Neuronal stem cell (in vitro differentiated cells): Measurements from ENCODE around the gene BCO2. TPM values are rescaled to one million over a fixed set of nuclear protein-coding genes. Genes with fewer than 3 reads are reported as not detected.

Experiments used
- DNase-seq: peaks from one replicate; pipeline ENCODE4 v3.0.0-alpha.2; 2013; ENCODE audit warnings: low spot score
- H2AFZ ChIP-seq: one replicate; pipeline ENCODE4 v1.6.1; 2013; ENCODE audit warnings: mild to moderate bottlenecking, low read length, inconsistent platforms
- H2AK5ac ChIP-seq: 2 replicates; pipeline ENCODE4 v1.6.1; 2013; ENCODE audit warnings: low read depth, mild to moderate bottlenecking, inconsistent platforms, low read length, moderate library complexity, mixed read lengths
- H2BK120ac ChIP-seq: 2 replicates; pipeline ENCODE4 v1.6.1; 2013; ENCODE audit warnings: low read depth, mild to moderate bottlenecking, inconsistent platforms, low read length, moderate library complexity, mixed read lengths
- H2BK12ac ChIP-seq: one replicate; pipeline ENCODE4 v1.6.1; 2013; ENCODE audit warnings: low read length, inconsistent platforms
- H2BK15ac ChIP-seq: 2 replicates; pipeline ENCODE4 v1.6.1; 2013; ENCODE audit warnings: mild to moderate bottlenecking, low read length, inconsistent platforms, mixed read lengths
- H2BK5ac ChIP-seq: one replicate; pipeline ENCODE4 v1.6.1; 2013; ENCODE audit warnings: inconsistent platforms, mild to moderate bottlenecking, low read length, moderate library complexity
- H3K14ac ChIP-seq: one replicate; pipeline ENCODE4 v1.6.1; 2013; ENCODE audit warnings: low read length, inconsistent platforms
- H3K18ac ChIP-seq: 2 replicates; pipeline ENCODE4 v1.6.1; 2013; ENCODE audit warnings: low read length, inconsistent platforms
- H3K23ac ChIP-seq: 2 replicates; pipeline ENCODE4 v1.6.1; 2013; ENCODE audit warnings: low read depth, mild to moderate bottlenecking, mixed read lengths, low read length, inconsistent platforms; ENCODE audit not compliant: poor library complexity
- H3K27ac ChIP-seq: replicated peaks from 3 replicates; pipeline ENCODE4 v1.5.1; 2013; ENCODE audit warnings: low read length, inconsistent platforms
- H3K27me3 ChIP-seq, 3 experiments: 2 replicates each; pipeline ENCODE4 v1.6.1; 2013; ENCODE audit warnings: low read length in 3 of 3, mild to moderate bottlenecking in 2 of 3, inconsistent platforms in 1 of 3, low read depth in 1 of 3, mixed read lengths in 1 of 3, moderate library complexity in 1 of 3; ENCODE audit not compliant: control insufficient read depth in 3 of 3, insufficient read depth in 3 of 3
- H3K36me3 ChIP-seq, 2 donors: replicated peaks in 1 of 2; 2 replicates each; pipeline ENCODE4 v1.6.1; 2013; ENCODE audit warnings: low read length in 2 of 2; ENCODE audit not compliant: control insufficient read depth in 2 of 2, insufficient read depth in 2 of 2
- H3K4ac ChIP-seq: 2 replicates; pipeline ENCODE4 v1.6.1; 2013; ENCODE audit warnings: inconsistent platforms, mild to moderate bottlenecking, low read length, moderate library complexity
- H3K4me1 ChIP-seq, 2 donors: 1 replicate in 1 of 2; 2 replicates in 1 of 2; pipeline ENCODE4 v1.6.1; 2013; ENCODE audit warnings: low read length in 2 of 2, low read depth in 1 of 2; ENCODE audit not compliant: control insufficient read depth in 2 of 2, insufficient read depth in 1 of 2
- H3K4me2 ChIP-seq: one replicate; pipeline ENCODE4 v1.6.1; 2013; ENCODE audit warnings: mild to moderate bottlenecking, low read length, inconsistent platforms; ENCODE audit not compliant: insufficient read depth, poor library complexity, severe bottlenecking
- H3K4me3 ChIP-seq, 2 donors: 2 replicates each; pipeline ENCODE4 v1.5.1; 2013; ENCODE audit warnings: low read length in 2 of 2, mild to moderate bottlenecking in 2 of 2, inconsistent platforms in 1 of 2, moderate library complexity in 1 of 2
- H3K79me1 ChIP-seq: one replicate; pipeline ENCODE4 v1.6.1; 2013; ENCODE audit warnings: low read depth, mild to moderate bottlenecking, inconsistent platforms, low read length, moderate library complexity
- H3K9ac ChIP-seq: one replicate; pipeline ENCODE4 v1.6.1; 2013; ENCODE audit warnings: mild to moderate bottlenecking, low read depth, low read length, inconsistent platforms; ENCODE audit not compliant: poor library complexity
- H3K9me3 ChIP-seq, 2 donors: replicated peaks in 1 of 2; 2 replicates each; pipeline versions ENCODE3 to v1.6.1; 2013; ENCODE audit warnings: low read length in 2 of 2, mild to moderate bottlenecking in 2 of 2, inconsistent platforms in 1 of 2, low read depth in 1 of 2, mixed read lengths in 1 of 2, moderate library complexity in 1 of 2; ENCODE audit not compliant: control insufficient read depth in 2 of 2, insufficient read depth in 1 of 2
- H4K8ac ChIP-seq: one replicate; pipeline ENCODE4 v1.6.1; 2013; ENCODE audit warnings: low read depth, mild to moderate bottlenecking, inconsistent platforms, low read length, moderate library complexity
- H4K91ac ChIP-seq: one replicate; pipeline ENCODE4 v1.6.1; 2013; ENCODE audit warnings: low read length, low read depth, mild to moderate bottlenecking, inconsistent platforms; ENCODE audit not compliant: poor library complexity
- WGBS, 2 donors: extraction: QIAGEN DNeasy Blood & Tissue Kit; methylation state at CpG; one replicate each; pipeline ENCODE4 v1.1.7; 2013; ENCODE audit warnings: missing lambda C conversion rate in 2 of 2, mixed read lengths in 1 of 2; ENCODE audit not compliant: insufficient read length in 2 of 2, insufficient replicate concordance in 1 of 2; ENCODE audit errors: extremely low coverage in 2 of 2; 5-methylcytosine and 5-hydroxymethylcytosine counted together
- polyA plus RNA-seq, 2 experiments: library from polyadenylated mRNA; stranded (reverse); fragments of 200-250 nt; gene quantifications; one replicate each; pipeline ENCODE4 v1.2.3, GENCODE V29; 2013

The BCO2 gene, protein sequence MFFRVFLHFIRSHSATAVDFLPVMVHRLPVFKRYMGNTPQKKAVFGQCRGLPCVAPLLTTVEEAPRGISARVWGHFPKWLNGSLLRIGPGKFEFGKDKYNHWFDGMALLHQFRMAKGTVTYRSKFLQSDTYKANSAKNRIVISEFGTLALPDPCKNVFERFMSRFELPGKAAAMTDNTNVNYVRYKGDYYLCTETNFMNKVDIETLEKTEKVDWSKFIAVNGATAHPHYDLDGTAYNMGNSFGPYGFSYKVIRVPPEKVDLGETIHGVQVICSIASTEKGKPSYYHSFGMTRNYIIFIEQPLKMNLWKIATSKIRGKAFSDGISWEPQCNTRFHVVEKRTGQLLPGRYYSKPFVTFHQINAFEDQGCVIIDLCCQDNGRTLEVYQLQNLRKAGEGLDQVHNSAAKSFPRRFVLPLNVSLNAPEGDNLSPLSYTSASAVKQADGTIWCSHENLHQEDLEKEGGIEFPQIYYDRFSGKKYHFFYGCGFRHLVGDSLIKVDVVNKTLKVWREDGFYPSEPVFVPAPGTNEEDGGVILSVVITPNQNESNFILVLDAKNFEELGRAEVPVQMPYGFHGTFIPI
- 0.75 TPM for polyA plus RNA-seq (2013, experiment 1 of 2)
- 0.76 TPM for polyA plus RNA-seq (2013, experiment 2 of 2)

DNA sequence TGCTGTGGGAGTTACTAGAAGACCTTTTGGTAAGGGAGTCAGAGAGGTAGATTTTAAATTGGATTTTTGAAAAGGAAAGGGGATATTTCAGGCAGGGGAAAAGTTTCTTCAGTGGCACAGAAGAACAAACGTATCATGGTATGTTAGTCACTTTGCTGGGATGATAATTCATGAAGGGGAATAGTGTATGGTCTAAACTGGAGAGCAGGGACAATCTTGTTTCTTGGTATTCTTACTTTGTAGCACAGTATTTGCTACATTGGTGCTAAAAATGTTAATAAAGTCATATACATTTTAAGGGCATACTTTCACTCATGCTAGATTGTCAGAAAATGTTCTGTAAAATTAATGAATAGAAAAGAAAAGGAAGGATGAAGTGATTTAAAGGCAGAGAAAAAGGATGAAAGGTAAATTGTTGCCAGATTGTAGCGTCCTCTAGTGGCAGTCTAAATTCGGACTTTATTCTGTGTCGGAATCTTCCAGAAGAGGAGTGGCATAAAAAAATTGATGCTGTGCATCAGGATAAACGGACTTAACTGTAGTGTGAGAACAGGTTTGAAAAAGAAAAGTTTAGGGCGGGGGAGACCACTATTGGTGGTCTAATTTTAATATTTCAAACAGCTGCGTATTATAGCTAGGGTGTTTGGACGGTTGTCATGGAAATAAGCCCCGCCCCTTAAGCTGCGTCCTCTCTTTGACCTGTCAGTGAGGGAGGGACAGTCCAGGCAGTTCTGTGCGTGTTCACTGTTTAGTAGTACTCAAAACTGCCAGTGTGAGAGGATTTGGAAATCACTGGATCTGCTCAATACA, at the start of gene BCO2:
Gene BCO2 (plus strand): TSS at position 724 of the 810 bp plus-strand sequence. CDS start 90 bp downstream, outside the sequence.
- peaks cover 3 to 4% of the 10 kb centered on the region in 2 donors for H3K4me1 ChIP-seq
- no peak within 1 kb of the TSS for H2BK5ac ChIP-seq
- no peak within 1 kb of the TSS for H3K27ac ChIP-seq
- no peak within 1 kb of the TSS for H2BK12ac ChIP-seq
- H2AFZ ChIP-seq, result peak within 1 kb of the TSS; percentile 66
- no peak within 1 kb of the TSS for H3K23ac ChIP-seq
- no peak within 1 kb of the TSS for H4K8ac ChIP-seq
- WGBS, 2 donors, result no CpG with 5 or more reads among the region's 11 CpGs
- no peaks in the 10 kb centered on the region for H3K79me1 ChIP-seq
- H2BK120ac ChIP-seq, result no peak within 1 kb of the TSS
- H4K91ac ChIP-seq, result no peak within 1 kb of the TSS
- H3K9me3 ChIP-seq, result no peaks in the 10 kb centered on the region
- no peak within 1 kb of the TSS for H2AK5ac ChIP-seq
- H3K4me2 ChIP-seq, result peak within 1 kb of the TSS; percentile 61
- H2BK15ac ChIP-seq, result no peak within 1 kb of the TSS
- DNase-seq, result peak; percentile 81
- no peak within 1 kb of the TSS for H3K4ac ChIP-seq
- no peaks in the 10 kb centered on the region for H3K36me3 ChIP-seq
- peaks cover 0 to 9% (median 0%) of the 10 kb centered on the region in 3 experiments for H3K27me3 ChIP-seq
- H3K4me3 ChIP-seq, result peak within 1 kb of the TSS in 1 of 2 donors; percentile 26
- H3K18ac ChIP-seq, result no peak within 1 kb of the TSS
- H3K14ac ChIP-seq, result no peak within 1 kb of the TSS
- H3K9ac ChIP-seq, result no peak within 1 kb of the TSS

DNA sequence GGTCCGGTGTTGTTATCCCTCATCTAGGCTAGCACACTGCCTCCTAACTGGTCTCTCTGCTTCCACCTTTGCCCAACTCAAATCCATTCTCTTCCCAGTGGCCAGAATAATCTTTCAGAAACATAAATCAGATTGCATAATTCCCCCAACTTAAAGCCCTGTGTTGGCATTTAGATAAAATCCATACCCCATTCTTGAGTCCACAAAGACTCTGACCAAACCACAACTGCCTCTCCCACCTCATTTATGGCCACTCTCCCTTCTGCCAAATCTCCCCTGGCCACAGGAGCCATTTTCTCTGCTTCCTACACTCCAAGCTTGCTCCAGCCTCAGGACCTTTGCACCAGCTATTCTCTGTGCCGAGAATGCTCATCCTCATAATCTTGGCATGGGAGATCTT, 48.3 kb upstream of the BCO2 start:
- Histone ChIP-seq H3K27me3 (no peaks in the 10 kb centered on the region), H3K27ac (no peak overlapping the region), H3K18ac (no peak overlapping the region), H3K4me3 (no peak overlapping the region), H3K9me3 (no peaks in the 10 kb centered on the region), H3K9ac (no peak overlapping the region), H3K36me3 (no peaks in the 10 kb centered on the region), H3K14ac (no peak overlapping the region), H2BK15ac (no peak overlapping the region), H3K4me1 (no peaks in the 10 kb centered on the region), H2BK12ac (no peak overlapping the region), H3K4me2 (no peak overlapping the region), H2AK5ac (no peak overlapping the region), H3K4ac (no peak overlapping the region), H3K23ac (no peak overlapping the region), H2AFZ (no peak overlapping the region), H4K8ac (no peak overlapping the region), H3K79me1 (no peaks in the 10 kb centered on the region), H4K91ac (no peak overlapping the region), H2BK120ac (no peak overlapping the region), H2BK5ac (no peak overlapping the region)
- no peak for DNase-seq
- WGBS, 2 donors, result no CpG with 5 or more reads among the region's 2 CpGs

DNA sequence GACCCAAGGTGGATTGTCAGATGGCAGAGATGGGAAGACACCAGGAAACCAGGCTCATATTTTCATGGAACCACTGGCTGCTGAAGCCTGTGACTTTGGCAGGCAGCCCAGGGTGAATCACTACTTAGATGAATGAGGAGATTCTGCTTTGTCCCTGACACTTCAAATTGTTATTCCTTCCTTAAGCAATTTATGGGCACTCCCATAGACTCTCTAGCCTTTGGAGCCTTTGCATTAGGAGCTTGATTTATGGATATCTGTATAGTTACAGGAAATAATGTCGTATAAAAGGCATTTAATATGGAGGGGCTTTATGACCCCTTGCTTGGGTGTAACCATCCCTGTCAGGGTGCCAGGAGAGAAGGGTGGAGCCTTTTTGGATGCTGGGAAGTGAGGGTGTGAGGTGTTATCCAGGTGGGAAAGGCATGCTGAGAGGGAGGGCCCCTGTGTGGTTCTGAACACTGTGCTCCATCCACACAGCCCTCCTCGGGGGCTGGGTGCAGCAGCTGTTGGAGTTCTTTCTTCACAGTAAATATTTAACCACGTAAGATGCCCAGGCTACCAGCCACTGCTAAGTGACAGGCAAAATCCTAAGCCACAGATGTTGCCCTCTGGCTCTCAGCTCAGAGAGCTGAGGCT, 46.7 kb upstream of the BCO2 start:
- no peak overlapping the region for H4K91ac ChIP-seq
- no peak overlapping the region for H3K4ac ChIP-seq
- H3K36me3 ChIP-seq, result no peaks in the 10 kb centered on the region
- no peak overlapping the region for H3K18ac ChIP-seq
- no peak overlapping the region for H3K9ac ChIP-seq
- H2AFZ ChIP-seq, result no peak overlapping the region
- no peaks in the 10 kb centered on the region for H3K9me3 ChIP-seq
- no peak overlapping the region for H2BK12ac ChIP-seq
- no peaks in the 10 kb centered on the region for H3K79me1 ChIP-seq
- no peak overlapping the region for H3K27ac ChIP-seq
- no CpG with 5 or more reads among the region's 3 CpGs for WGBS, 2 donors
- DNase-seq, result no peak
- no peak overlapping the region for H2BK120ac ChIP-seq
- no peak overlapping the region for H2BK5ac ChIP-seq
- no peak overlapping the region for H3K4me3 ChIP-seq
- H3K4me2 ChIP-seq, result no peak overlapping the region
- no peak overlapping the region for H2BK15ac ChIP-seq
- H4K8ac ChIP-seq, result no peak overlapping the region
- no peaks in the 10 kb centered on the region for H3K4me1 ChIP-seq
- no peak overlapping the region for H3K14ac ChIP-seq
- no peaks in the 10 kb centered on the region for H3K27me3 ChIP-seq
- no peak overlapping the region for H2AK5ac ChIP-seq
- H3K23ac ChIP-seq, result no peak overlapping the region
